ENCODE results near the gene GLB1L2.

- TF ChIP-seq RXRA (IDR thresholded peaks at IDR 0.05; ENCODE audit: borderline replicate concordance, low read depth) (no peak), CTCF (IDR thresholded peaks at IDR 0.05) (no peak), RAD21 (IDR thresholded peaks at IDR 0.05; ENCODE audit: low read length) (no peak)
Measured at GRCh38 chr11:134395002-134395401, 63.2 kb downstream of the GLB1L2 start.
